T-helper 17 cell (primary cell): ENCODE measurements around the gene EPN1. TPM values are rescaled to one million over a fixed set of nuclear protein-coding genes. Genes with fewer than 3 reads are reported as not detected.
A peak's percentile ranks its signal among the peaks of the same experiment; 100 is the strongest.

ENCODE experiments used
- ATAC-seq: fragments of 150-1000 bp; cut with Tn5 transposase; 2 replicates; pipeline ENCODE4 v1.10.0; 2021; ENCODE audit warnings: mild to moderate bottlenecking, moderate library complexity
- DNase-seq, 3 donors: peaks; one replicate each; pipeline versions ENCODE4 v3.0.0 to v3.0.0-alpha.2; 2020 to 2021
- H3K9me3 ChIP-seq: one replicate; pipeline ENCODE4 v1.7.0; 2013; ENCODE audit warnings: low read length, mild to moderate bottlenecking; ENCODE audit not compliant: control insufficient read depth, poor library complexity, severe bottlenecking
- H3K27ac Mint-ChIP-seq: one replicate; pipeline ENCODE4 v1.8.0; 2022; ENCODE audit warnings: mild to moderate bottlenecking, moderate library complexity, mixed read lengths
- H3K27me3 Mint-ChIP-seq: one replicate; pipeline ENCODE4 v1.8.0; 2022; ENCODE audit warnings: mixed read lengths
- H3K36me3 Mint-ChIP-seq: one replicate; pipeline ENCODE4 v1.8.0; 2022; ENCODE audit warnings: low read depth, mixed read lengths
- H3K4me1 Mint-ChIP-seq: one replicate; pipeline ENCODE4 v1.8.0; 2022; ENCODE audit warnings: mild to moderate bottlenecking, mixed read lengths
- H3K4me3 Mint-ChIP-seq: one replicate; pipeline ENCODE4 v1.8.0; 2022; ENCODE audit warnings: mild to moderate bottlenecking, moderate library complexity, mixed read lengths
- total RNA-seq, 4 donors: library from RNA in 2 of 4; stranded (reverse) in 2 of 4; gene quantifications; one replicate each; pipeline ENCODE4 v1.2.3 and lab custom pipeline; 2022 to 2026

Gene EPN1
- total RNA-seq, 2 donors from 2014 or later, result 42.5 to 44.1 TPM

DNA sequence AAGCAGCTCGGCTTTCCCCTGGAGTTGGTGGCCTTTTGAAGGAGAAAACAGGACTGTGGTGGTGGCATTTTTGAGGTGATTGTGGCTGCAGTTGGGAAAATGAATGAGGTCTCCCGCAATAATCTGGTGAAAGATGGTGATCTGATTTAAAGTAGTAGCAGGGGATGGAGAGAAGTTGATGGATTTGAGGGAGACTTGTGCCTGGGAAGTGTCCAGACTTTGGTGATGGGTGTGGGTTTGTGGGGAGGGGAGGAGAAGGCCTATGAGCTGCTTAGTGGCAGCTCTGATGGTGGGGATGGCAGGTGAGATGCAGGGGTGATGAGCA is 4.0 kb upstream of the EPN1 start:
- Mint-ChIP-seq H3K4me3 (no peak overlapping the region), H3K27ac (peak overlapping the region; percentile 71), H3K27me3 (no peaks in the 10 kb centered on the region), H3K4me1 (peaks cover 37% of the 10 kb centered on the region), H3K36me3 (peaks cover 3% of the 10 kb centered on the region)
- DNase-seq (no peak), ATAC-seq (no peak)
- H3K9me3 ChIP-seq, result no peaks in the 10 kb centered on the region

DNA sequence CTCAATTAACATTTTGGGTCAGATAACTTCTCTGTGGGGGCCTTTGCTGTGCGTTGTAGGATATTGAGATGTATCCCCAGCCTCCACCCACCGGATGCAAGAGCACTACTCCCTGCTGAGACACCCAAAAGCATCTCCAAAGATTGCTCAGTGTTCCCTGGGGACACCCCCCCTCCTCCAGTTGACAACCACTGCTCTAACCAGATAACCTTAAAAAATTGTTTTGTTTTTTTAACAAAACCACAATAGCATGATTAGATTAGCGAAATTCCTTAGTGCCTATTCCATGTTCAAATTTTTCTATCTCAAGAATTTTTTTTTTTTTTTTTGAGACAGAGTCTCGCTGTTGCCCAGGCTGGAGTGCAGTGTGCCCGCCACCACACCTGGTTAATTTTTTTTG is 2.6 kb upstream of the EPN1 start:
- DNase-seq (no peak), ATAC-seq (no peak)
- Mint-ChIP-seq H3K27ac (peak overlapping the region; percentile 99), H3K36me3 (peaks cover 3% of the 10 kb centered on the region), H3K4me3 (no peak overlapping the region), H3K4me1 (peaks cover 40% of the 10 kb centered on the region), H3K27me3 (no peaks in the 10 kb centered on the region)
- no peaks in the 10 kb centered on the region for H3K9me3 ChIP-seq

DNA sequence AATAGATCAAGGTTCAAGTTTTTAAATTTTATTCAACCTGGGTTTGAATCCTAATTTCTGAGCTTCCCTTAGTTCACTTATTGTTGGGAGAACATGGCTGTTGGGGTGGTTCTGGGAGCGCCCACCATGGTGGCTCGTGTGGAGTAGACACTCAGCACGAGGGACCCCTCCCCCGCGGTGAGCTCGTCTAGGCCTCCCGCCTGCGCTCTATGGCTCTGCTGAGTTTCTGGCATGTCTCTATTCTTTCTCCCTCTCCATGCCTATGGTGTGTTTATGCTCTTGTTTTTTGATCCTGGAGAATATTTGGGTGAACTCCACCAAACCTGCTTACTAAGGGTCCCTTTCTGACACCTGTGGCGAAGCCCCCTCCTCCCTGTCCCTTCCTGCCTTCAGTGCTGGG is 1.6 kb upstream of the EPN1 start:
- H3K4me3 Mint-ChIP-seq, result peak overlapping the region; percentile 28
- ATAC-seq, result no peak

DNA sequence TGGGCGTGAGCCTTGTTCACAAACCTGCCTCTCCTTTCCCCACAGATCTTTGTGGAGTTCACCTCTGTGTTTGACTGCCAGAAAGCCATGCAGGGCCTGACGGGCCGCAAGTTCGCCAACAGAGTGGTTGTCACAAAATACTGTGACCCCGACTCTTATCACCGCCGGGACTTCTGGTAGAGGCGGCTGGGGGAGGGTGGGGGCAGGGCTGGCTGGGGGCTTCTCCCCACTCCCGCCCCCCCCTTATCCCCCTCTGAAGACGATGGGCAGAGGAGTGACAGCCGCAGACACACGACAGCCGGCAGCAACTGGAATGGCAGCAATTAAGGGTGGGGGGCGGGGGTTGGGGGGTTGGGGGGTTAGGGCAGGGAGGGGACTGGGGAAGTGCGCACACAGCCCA is 1.1 kb upstream of the EPN1 start:
- H3K9me3 ChIP-seq, result no peaks in the 10 kb centered on the region
- Mint-ChIP-seq H3K27me3 (no peaks in the 10 kb centered on the region), H3K27ac (peak overlapping the region; percentile 99), H3K4me3 (peak overlapping the region; percentile 100), H3K36me3 (peaks cover 7% of the 10 kb centered on the region), H3K4me1 (peaks cover 47% of the 10 kb centered on the region)
- DNase-seq (no peak), ATAC-seq (no peak)

More for the DNA sequence above, 1.6 kb upstream of the EPN1 start:
- H3K27ac Mint-ChIP-seq, result peak overlapping the region; percentile 99
- no peaks in the 10 kb centered on the region for H3K27me3 Mint-ChIP-seq
- no peak for DNase-seq
- no peaks in the 10 kb centered on the region for H3K9me3 ChIP-seq
- peaks cover 6% of the 10 kb centered on the region for H3K36me3 Mint-ChIP-seq
- peaks cover 43% of the 10 kb centered on the region for H3K4me1 Mint-ChIP-seq

DNA sequence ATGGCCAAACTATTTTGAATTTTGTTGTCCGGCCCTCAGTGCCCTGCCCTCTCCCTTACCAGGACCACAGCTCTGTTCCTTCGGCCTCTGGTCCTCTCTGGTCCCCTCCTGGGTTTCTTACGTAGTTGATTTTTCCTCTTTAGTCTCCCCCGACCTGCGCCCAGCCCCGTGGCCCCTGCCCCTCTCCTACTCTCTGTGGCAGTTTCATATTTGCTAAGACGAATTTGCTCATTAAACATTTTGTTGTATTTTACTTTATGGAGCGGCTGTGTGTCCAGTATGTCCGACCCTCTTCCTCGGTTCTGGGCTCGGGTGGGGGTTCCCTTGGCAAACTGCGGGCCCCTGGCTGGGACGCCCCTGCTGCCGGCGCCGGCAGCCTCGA is 576 bp upstream of the EPN1 start:
- peak overlapping the region; percentile 99 for H3K27ac Mint-ChIP-seq
- peaks cover 7% of the 10 kb centered on the region for H3K36me3 Mint-ChIP-seq
- no peak for DNase-seq
- peaks cover 46% of the 10 kb centered on the region for H3K4me1 Mint-ChIP-seq
- no peaks in the 10 kb centered on the region for H3K27me3 Mint-ChIP-seq
- H3K9me3 ChIP-seq, result no peaks in the 10 kb centered on the region
- ATAC-seq, result no peak
- peak overlapping the region; percentile 100 for H3K4me3 Mint-ChIP-seq

DNA sequence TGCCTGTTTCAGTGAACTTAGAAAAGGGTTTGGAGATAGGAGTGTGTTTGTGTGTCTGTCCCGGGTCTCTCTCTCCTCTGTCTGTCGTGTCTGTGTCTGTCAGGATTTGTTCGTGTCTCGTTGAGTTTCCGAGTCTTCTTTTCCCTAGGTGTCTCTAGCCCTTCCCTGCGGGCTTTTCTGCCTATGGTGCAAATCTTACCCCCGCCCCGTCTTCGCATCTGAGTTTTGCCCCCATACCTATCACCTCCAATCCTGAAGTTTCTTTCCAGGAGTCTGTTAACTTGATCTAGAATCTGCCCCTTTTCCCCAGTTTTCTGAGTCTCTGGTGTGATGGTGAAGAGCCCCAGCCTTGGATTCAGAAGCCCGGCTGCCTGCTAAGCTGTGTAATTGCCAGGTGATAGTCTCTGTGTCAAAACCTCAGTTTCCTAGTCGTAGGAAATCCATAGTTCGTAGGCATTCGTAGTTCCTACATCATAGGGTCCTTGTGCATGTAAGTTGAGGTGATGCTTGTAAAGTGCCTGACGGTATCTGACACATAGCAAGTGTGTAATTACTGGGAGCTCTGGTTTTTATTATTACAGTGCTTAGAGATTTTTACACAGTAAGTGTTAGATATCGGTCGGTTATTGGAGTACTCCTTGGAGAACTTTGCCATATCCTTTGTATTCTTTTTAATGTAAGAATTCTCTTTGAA is 782 bp downstream of the EPN1 start:
- peak overlapping the region; percentile 100 for H3K4me3 Mint-ChIP-seq
- no peaks in the 10 kb centered on the region for H3K9me3 ChIP-seq
- H3K27me3 Mint-ChIP-seq, result no peaks in the 10 kb centered on the region
- ATAC-seq (no peak), DNase-seq (no peak)
- H3K36me3 Mint-ChIP-seq, result peaks cover 7% of the 10 kb centered on the region
- peak overlapping the region; percentile 99 for H3K27ac Mint-ChIP-seq
- peaks cover 50% of the 10 kb centered on the region for H3K4me1 Mint-ChIP-seq

DNA sequence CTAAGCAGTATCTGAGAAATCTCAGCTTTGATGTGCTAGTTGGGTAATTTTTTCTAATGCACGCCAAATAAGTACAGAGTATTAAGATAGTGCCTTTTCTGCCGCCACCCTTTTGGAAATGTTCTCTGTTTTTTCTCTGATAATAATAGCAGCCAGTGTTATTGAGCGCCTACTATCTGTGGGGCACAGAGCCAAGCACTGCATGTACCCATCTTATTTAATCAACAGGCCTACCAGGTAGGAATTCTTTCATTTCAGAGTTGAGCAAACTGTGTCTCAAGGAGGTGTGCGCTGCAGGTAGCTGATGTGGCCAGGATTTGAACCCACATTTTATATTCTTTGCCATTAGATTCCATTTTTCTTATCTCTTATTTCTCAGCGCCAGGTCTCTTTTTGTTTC is 1.4 kb downstream of the EPN1 start:
- ATAC-seq, result no peak
- peaks cover 7% of the 10 kb centered on the region for H3K36me3 Mint-ChIP-seq

DNA sequence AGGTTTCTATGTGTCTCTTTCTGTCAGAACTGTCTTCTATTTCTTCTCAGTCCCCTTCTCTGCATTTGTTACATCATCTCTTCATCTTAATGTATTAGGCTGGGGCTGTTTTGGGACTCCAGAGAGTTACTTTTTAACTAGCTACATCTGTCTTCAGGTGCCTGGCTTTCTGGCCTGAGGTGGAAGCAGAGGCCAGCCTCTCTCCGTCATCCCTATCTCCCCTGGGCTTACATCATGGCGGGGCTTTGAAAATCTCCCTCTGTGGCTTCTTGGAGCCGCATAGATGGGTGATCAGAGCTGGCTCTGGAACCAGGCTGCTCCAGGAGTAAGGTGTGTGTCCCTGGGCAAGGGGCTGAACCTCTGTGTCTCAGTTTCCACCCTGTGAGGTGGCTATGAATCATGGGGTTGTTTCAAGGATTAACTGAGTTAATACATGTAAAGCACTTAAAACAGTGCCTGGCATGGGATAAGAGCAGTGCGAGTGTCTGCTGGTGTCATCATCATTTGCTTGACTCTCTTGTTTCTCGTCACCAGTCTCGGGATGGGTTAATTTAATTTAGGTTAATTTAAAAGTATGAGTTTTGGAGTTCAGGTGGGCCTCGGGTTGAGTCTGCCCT is 2.0 kb downstream of the EPN1 start:
- peak overlapping the region; percentile 99 for H3K27ac Mint-ChIP-seq

More for the DNA sequence above, 1.4 kb downstream of the EPN1 start:
- H3K4me1 Mint-ChIP-seq, result peaks cover 48% of the 10 kb centered on the region
- H3K27ac Mint-ChIP-seq, result peak overlapping the region; percentile 99
- H3K27me3 Mint-ChIP-seq, result no peaks in the 10 kb centered on the region
- H3K4me3 Mint-ChIP-seq, result peak overlapping the region; percentile 100
- no peaks in the 10 kb centered on the region for H3K9me3 ChIP-seq
- DNase-seq, result no peak

DNA sequence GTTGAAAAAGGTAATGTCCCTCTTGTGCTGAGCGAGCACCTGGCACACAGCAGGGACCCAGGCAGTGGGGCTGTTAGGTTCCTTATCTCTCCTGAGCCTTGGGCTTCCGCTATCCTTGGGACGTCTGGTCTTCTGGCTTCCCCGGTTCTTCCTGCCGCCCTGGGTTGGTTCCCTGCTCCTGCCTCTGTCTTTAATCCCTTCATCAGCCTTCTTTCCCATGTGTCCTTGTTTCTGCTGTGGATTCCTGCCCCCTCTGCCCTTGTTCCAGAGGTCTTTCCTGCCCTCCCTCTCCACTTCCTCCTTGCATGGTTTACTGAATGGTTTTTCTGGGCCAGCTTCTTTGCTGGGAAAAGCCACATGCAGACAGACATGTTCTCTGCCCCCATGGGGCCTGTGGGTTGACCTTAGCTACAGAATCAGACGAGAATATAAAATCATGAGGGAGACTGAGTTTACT is 2.6 kb downstream of the EPN1 start:
- H3K9me3 ChIP-seq, result no peaks in the 10 kb centered on the region
- no peak for ATAC-seq
- Mint-ChIP-seq H3K27ac (peak overlapping the region; percentile 99), H3K4me3 (no peak overlapping the region), H3K36me3 (peaks cover 7% of the 10 kb centered on the region), H3K4me1 (peaks cover 47% of the 10 kb centered on the region), H3K27me3 (no peaks in the 10 kb centered on the region)
- no peak for DNase-seq

More for the DNA sequence above, 2.0 kb downstream of the EPN1 start:
- no peak for DNase-seq
- peaks cover 48% of the 10 kb centered on the region for H3K4me1 Mint-ChIP-seq
- no peak for ATAC-seq
- no peaks in the 10 kb centered on the region for H3K27me3 Mint-ChIP-seq
- H3K4me3 Mint-ChIP-seq, result peak overlapping the region; percentile 100
- H3K9me3 ChIP-seq, result no peaks in the 10 kb centered on the region
- peaks cover 7% of the 10 kb centered on the region for H3K36me3 Mint-ChIP-seq

DNA sequence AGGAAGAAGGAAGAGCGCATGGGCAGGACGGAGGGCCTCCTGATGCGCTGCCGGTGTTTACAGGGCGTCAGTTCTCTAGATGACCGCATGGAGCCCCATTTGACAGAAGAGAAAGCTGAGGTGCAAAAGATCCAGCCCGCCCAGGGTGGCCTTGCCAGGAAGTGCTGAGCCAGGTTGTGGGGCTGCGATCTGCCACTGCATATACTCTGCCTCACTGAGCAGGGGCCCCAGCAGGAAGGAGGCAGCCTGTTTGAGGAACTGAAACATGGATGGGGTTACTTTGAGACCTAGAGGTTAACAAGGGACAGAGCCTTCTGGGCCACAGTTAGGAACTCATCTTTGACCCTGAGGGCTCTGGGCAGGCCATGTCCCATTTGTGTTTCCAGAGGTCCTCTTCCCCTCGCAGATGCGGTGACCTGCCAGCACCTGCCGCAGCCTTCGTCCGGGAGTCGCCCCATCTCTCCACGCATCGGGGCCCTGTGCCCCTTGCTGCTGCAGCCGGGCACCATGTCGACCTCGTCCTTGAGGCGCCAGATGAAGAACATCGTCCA is 3.2 kb downstream of the EPN1 start:
- H3K36me3 Mint-ChIP-seq, result peaks cover 7% of the 10 kb centered on the region
- peaks cover 46% of the 10 kb centered on the region for H3K4me1 Mint-ChIP-seq
- no peaks in the 10 kb centered on the region for H3K9me3 ChIP-seq
- no peak overlapping the region for H3K4me3 Mint-ChIP-seq
- ATAC-seq (peak; percentile 27), DNase-seq (no peak)
- H3K27ac Mint-ChIP-seq, result peak overlapping the region; percentile 99
- no peaks in the 10 kb centered on the region for H3K27me3 Mint-ChIP-seq

DNA sequence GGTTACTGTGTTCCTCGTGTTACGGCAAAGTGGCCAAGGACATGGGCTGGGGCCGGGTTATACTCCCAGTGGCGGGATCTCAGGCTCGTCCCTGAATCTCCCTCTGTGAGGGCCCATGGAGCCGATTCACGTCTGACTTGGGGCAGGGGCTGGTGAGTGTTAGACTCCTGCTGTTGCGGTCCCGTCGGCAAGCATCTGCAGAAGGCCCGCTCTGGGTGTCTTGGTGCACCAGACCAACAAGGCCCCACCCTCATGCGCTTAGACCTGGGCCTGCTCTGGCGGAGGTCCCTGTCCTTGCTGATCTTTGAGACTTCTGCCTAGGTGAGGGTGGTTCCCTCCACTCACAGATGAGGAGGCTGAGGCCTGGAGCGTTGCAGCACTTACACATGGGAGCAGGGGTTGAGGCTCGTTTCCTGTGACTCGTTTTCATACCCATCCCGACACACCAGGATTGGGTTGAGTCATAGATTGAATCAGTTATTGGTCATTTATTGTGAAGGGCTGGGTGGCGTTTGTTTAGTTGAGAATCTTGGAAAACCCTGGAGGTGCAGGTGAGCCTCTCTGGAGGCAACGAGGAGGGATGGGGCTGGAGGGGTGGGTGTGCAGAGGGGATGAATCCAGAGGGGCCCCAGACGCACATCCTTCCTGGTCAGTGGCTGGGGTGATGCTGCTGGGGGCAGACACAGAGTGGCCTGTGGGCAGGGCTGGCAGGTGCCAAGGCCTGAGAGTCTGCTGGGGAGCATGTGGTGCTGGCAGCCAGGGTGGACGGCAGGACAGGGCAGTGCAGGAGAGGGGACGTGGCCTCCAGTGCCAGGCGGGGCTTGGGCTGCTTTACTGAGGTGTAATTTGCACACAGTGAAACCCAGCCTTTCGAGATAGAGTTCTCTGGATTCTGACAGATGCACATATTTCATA is 4.6 kb downstream of the EPN1 start:
- peak overlapping the region; percentile 39 for H3K27ac Mint-ChIP-seq
- H3K36me3 Mint-ChIP-seq, result peaks cover 7% of the 10 kb centered on the region
- peaks cover 38% of the 10 kb centered on the region for H3K4me1 Mint-ChIP-seq
- no peaks in the 10 kb centered on the region for H3K9me3 ChIP-seq
- DNase-seq (no peak), ATAC-seq (no peak)
- H3K27me3 Mint-ChIP-seq, result no peaks in the 10 kb centered on the region
- no peak overlapping the region for H3K4me3 Mint-ChIP-seq

DNA sequence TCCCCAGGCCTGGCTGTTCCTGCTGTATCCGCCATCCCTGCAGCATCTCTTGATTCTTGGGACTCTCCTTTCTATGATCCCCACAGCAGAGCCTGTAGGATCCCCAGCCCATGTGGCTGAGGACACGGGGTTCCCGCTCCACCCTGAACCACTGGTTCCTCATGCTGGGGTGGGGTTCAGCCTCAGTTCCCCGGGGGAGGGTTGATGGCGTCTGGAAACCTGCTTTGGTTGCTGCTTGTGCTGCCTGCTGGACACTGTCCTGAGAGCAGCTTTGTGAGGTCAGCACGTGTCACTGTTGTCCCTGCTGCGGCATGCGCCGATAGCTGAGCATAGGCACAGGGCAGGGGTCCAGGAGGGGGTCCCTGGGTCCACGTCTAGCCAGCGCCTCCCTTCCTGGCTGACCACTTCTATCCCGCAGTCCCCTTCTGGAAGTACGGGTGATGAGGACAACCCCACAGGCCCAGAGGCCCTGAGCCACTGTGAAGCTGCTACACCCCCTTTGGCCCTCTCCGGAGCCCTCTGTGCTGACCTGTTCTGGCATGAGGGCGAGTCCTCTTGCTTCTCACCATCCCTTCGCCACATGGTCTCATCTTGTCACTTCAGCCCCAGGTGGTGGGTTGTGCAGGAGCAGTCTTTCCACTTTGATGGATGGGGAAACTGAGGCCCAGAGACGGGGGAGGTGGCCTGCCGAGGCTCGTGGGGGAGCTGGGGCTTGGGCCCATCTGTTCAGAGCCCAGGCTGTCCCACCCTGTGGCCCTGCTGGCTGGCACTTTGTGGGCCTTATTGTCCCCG is 5.5 kb downstream of the EPN1 start:
- peaks cover 5% of the 10 kb centered on the region for H3K36me3 Mint-ChIP-seq
- no peak overlapping the region for H3K27ac Mint-ChIP-seq

More for the DNA sequence above, 5.5 kb downstream of the EPN1 start:
- H3K9me3 ChIP-seq, result no peaks in the 10 kb centered on the region
- Mint-ChIP-seq H3K27me3 (no peaks in the 10 kb centered on the region), H3K4me1 (peaks cover 36% of the 10 kb centered on the region), H3K4me3 (no peak overlapping the region)
- DNase-seq (no peak), ATAC-seq (no peak)
